ENCODE results near the gene SUMO2.
"Not testable (repeated sequence)": the region's sequence is repeated elsewhere in the genome, so short reads cannot be mapped to it uniquely, and the experiment has no call there.

The SUMO2 gene

GRCh38 chr17:75159196-75160031 lies 23.3 kb downstream of the SUMO2 start:
- H3K4me2 ChIP-seq (ENCODE audit: low read length): no peak overlapping the region
- TF ChIP-seq EZH2phosphoT487 (IDR thresholded peaks at IDR 0.05; ENCODE audit: borderline replicate concordance, low read length) (no peak), CTCF (IDR thresholded peaks at IDR 0.05; ENCODE audit: low read depth, low read length, poor library complexity, severe bottlenecking) (no peak)
- H3K4me1 ChIP-seq (ENCODE audit: control insufficient read depth, low read length): peaks cover 12% of the 10 kb centered on the region
- no peaks in the 10 kb centered on the region for H3K9me3 ChIP-seq (ENCODE audit: control insufficient read depth, insufficient read depth, low read length)
- no peak overlapping the region for H3K4me3 ChIP-seq (ENCODE audit: low read length)
- peaks cover 39% of the 10 kb centered on the region for H3K36me3 ChIP-seq (ENCODE audit: control insufficient read depth, low read length)
- no peaks in the 10 kb centered on the region for H4K20me1 ChIP-seq (ENCODE audit: control insufficient read depth, insufficient read depth, low read depth, low read length)
- H3K79me2 ChIP-seq (ENCODE audit: control insufficient read depth, low read length): peaks cover 2% of the 10 kb centered on the region; the same call in 1 of the 2 replicates
- no peaks in the 10 kb centered on the region for H3K9me2 ChIP-seq (replicated peaks; ENCODE audit: control insufficient read depth, low read length)
- no peaks in the 10 kb centered on the region for H3K27me3 ChIP-seq (ENCODE audit: control insufficient read depth, low read length)
- H3F3A ChIP-seq (ENCODE audit: control insufficient read depth, insufficient read depth): peaks cover 26% of the 10 kb centered on the region
- no peak overlapping the region for H3K27ac ChIP-seq (ENCODE audit: low read depth, low read length)

GRCh38 chr17:75158480-75158879 lies 24.3 kb downstream of the SUMO2 start:
- peaks cover 22% of the 10 kb centered on the region for H3F3A ChIP-seq (ENCODE audit: control insufficient read depth, insufficient read depth)
- not testable (repeated sequence) for H3K27ac ChIP-seq (ENCODE audit: low read depth, low read length)

GRCh38 chr17:75155191-75155601 lies 27.6 kb downstream of the SUMO2 start:
- H3K27ac ChIP-seq (ENCODE audit: low read depth, low read length): peak overlapping the region; percentile 63
- peak overlapping the region; percentile 78 for H3K4me2 ChIP-seq (ENCODE audit: low read length)
- H3K4me1 ChIP-seq (ENCODE audit: control insufficient read depth, low read length): peaks cover 26% of the 10 kb centered on the region
- peaks cover 15% of the 10 kb centered on the region for H3F3A ChIP-seq (ENCODE audit: control insufficient read depth, insufficient read depth)
- peak overlapping the region; percentile 65 for H3K4me3 ChIP-seq (ENCODE audit: low read length)
- no peaks in the 10 kb centered on the region for H3K9me3 ChIP-seq (ENCODE audit: control insufficient read depth, insufficient read depth, low read length)
- peaks cover 44% of the 10 kb centered on the region for H3K36me3 ChIP-seq (ENCODE audit: control insufficient read depth, low read length)
- H3K27me3 ChIP-seq (ENCODE audit: control insufficient read depth, low read length): no peaks in the 10 kb centered on the region
- TF ChIP-seq EZH2phosphoT487 (IDR thresholded peaks at IDR 0.05; ENCODE audit: borderline replicate concordance, low read length) (no peak), CTCF (IDR thresholded peaks at IDR 0.05; ENCODE audit: low read depth, low read length, poor library complexity, severe bottlenecking) (no peak)
- H3K79me2 ChIP-seq (ENCODE audit: control insufficient read depth, low read length): peaks cover 43% of the 10 kb centered on the region
- H4K20me1 ChIP-seq (ENCODE audit: control insufficient read depth, insufficient read depth, low read depth, low read length): peaks cover 10% of the 10 kb centered on the region
- no peaks in the 10 kb centered on the region for H3K9me2 ChIP-seq (replicated peaks; ENCODE audit: control insufficient read depth, low read length)

More at GRCh38 chr17:75158480-75158879, 24.3 kb downstream of the SUMO2 start:
- H3K4me3 ChIP-seq (ENCODE audit: low read length); H3K9me3 ChIP-seq (ENCODE audit: control insufficient read depth, insufficient read depth, low read length); H4K20me1 ChIP-seq (ENCODE audit: control insufficient read depth, insufficient read depth, low read depth, low read length); H3K27me3 ChIP-seq (ENCODE audit: control insufficient read depth, low read length); H3K4me2 ChIP-seq (ENCODE audit: low read length); H3K9me2 ChIP-seq (replicated peaks; ENCODE audit: control insufficient read depth, low read length): not testable (repeated sequence)
- Histone ChIP-seq H3K79me2 (ENCODE audit: control insufficient read depth, low read length) (peaks cover 10% of the 10 kb centered on the region), H3K36me3 (ENCODE audit: control insufficient read depth, low read length) (peaks cover 37% of the 10 kb centered on the region), H3K4me1 (ENCODE audit: control insufficient read depth, low read length) (peaks cover 12% of the 10 kb centered on the region)

Measured in DOHH2 (cell line).